HepG2 (cell line): Measurements from ENCODE around the gene VAMP8. TPM values are rescaled to one million over a fixed set of nuclear protein-coding genes. Genes with fewer than 3 reads are reported as not detected.

Experiments
- AKAP8 ChIP-seq: sonication (generic); formaldehyde crosslinking; IDR thresholded peaks from 2 replicates; pipeline ENCODE4 v1.5.1; 2020; ENCODE audit warnings: mild to moderate bottlenecking, missing genetic modification reagents
- BATF2 ChIP-seq: sonication (generic); formaldehyde crosslinking; IDR thresholded peaks from 2 replicates; pipeline ENCODE4 v1.8.0; 2022; ENCODE audit warnings: mild to moderate bottlenecking, missing genetic modification reagents, moderate library complexity
- BCL3 ChIP-seq: sonication (generic); formaldehyde crosslinking; IDR thresholded peaks from 2 replicates; pipeline ENCODE4 v1.5.1; 2020; ENCODE audit warnings: mild to moderate bottlenecking, missing genetic modification reagents, moderate library complexity
- BCL6 ChIP-seq: IDR thresholded peaks from 2 replicates; pipeline ENCODE4 v1.6.1; 2016; ENCODE audit warnings: missing genetic modification reagents, missing compliant biosample characterization
- EHMT2 ChIP-seq: fragments of 200-600 bp; sonication (generic); IDR thresholded peaks from 2 replicates; pipeline ENCODE4 v1.7.0; 2017; ENCODE audit warnings: antibody characterized with exemption, low read depth, low read length, borderline replicate concordance
- ELF4 ChIP-seq: sonication (generic); formaldehyde crosslinking; IDR thresholded peaks from 2 replicates; pipeline ENCODE4 v1.5.0; 2020; ENCODE audit warnings: missing genetic modification reagents, mild to moderate bottlenecking, moderate library complexity, borderline replicate concordance
- FOXJ3 ChIP-seq: sonication (generic); formaldehyde crosslinking; IDR thresholded peaks from 2 replicates; pipeline ENCODE4 v1.4.0; 2020; ENCODE audit warnings: missing genetic modification reagents, mild to moderate bottlenecking, borderline replicate concordance
- FOXK1 ChIP-seq: sonication (generic); formaldehyde crosslinking; IDR thresholded peaks from 2 replicates; pipeline ENCODE4 v1.4.0; 2020; ENCODE audit warnings: low read depth, missing genetic modification reagents, borderline replicate concordance
- KLF13 ChIP-seq: sonication (generic); formaldehyde crosslinking; IDR thresholded peaks from 2 replicates; pipeline ENCODE4 v1.4.0; 2020; ENCODE audit warnings: mild to moderate bottlenecking, missing genetic modification reagents
- POGZ ChIP-seq: sonication (generic); formaldehyde crosslinking; IDR thresholded peaks from 2 replicates; pipeline ENCODE4 v1.4.0; 2020; ENCODE audit warnings: mild to moderate bottlenecking, missing genetic modification reagents
- RARG ChIP-seq: sonication (generic); formaldehyde crosslinking; IDR thresholded peaks from 2 replicates; pipeline ENCODE4 v1.4.0; 2020; ENCODE audit warnings: low read depth, mild to moderate bottlenecking, missing genetic modification reagents
- RXRA ChIP-seq: sonication (generic); formaldehyde crosslinking; IDR thresholded peaks from 2 replicates; pipeline ENCODE4 v1.5.1; 2020; ENCODE audit warnings: missing genetic modification reagents
- ZBTB21 ChIP-seq: sonication (generic); formaldehyde crosslinking; IDR thresholded peaks from 2 replicates; pipeline ENCODE4 v1.4.0; 2020; ENCODE audit warnings: missing genetic modification reagents
- ZFP91 ChIP-seq: sonication (generic); formaldehyde crosslinking; IDR thresholded peaks from 2 replicates; pipeline ENCODE4 v1.9.0; 2022; ENCODE audit warnings: missing genetic modification reagents, mild to moderate bottlenecking, borderline replicate concordance
- ZNF138 ChIP-seq: sonication (generic); formaldehyde crosslinking; IDR thresholded peaks from 2 replicates; pipeline ENCODE4 v1.5.0; 2020; ENCODE audit warnings: mild to moderate bottlenecking, low read depth, missing genetic modification reagents
- ZNF317 ChIP-seq: sonication (generic); formaldehyde crosslinking; IDR thresholded peaks from 2 replicates; pipeline ENCODE4 v1.5.0; 2020; ENCODE audit warnings: mild to moderate bottlenecking, missing genetic modification reagents
- ZNF629 ChIP-seq: sonication (generic); formaldehyde crosslinking; conservative IDR thresholded peaks from 2 replicates; pipeline ENCODE4 v1.5.0; 2020; ENCODE audit warnings: missing genetic modification reagents
- ZNF749 ChIP-seq: sonication (generic); formaldehyde crosslinking; IDR thresholded peaks from 2 replicates; pipeline ENCODE4 v1.8.0; 2022; ENCODE audit warnings: mild to moderate bottlenecking, missing genetic modification reagents, moderate library complexity, borderline replicate concordance
- ZNF780A ChIP-seq: sonication (generic); formaldehyde crosslinking; IDR thresholded peaks from 2 replicates; pipeline ENCODE4 v1.8.0; 2022; ENCODE audit warnings: mild to moderate bottlenecking, missing genetic modification reagents, moderate library complexity
- ZSCAN20 ChIP-seq: sonication (generic); formaldehyde crosslinking; IDR thresholded peaks from 2 replicates; pipeline ENCODE4 v1.4.0; 2020; ENCODE audit warnings: missing genetic modification reagents, mild to moderate bottlenecking, borderline replicate concordance
- polyA plus RNA-seq, 8 experiments: library from polyadenylated mRNA; depleted of rRNA in 3 of 8; stranded (reverse) in 7 of 8; unstranded in 1 of 8; fragments of >200 nt; fragmentation: Illumina TruSeq in 4 of 8; extraction: Trizol in 4 of 8; gene quantifications; 2 replicates each; pipeline versions ENCODE4 v1.2.1 to v1.2.3, GENCODE V29; 2011 to 2016; ENCODE audit warnings: low read depth in 4 of 8, missing spikeins in 1 of 8, mixed read lengths in 1 of 8; ENCODE audit not compliant: insufficient read depth in 1 of 8
- total RNA-seq, 5 experiments: library from RNA; depleted of rRNA; stranded (reverse); fragments of >200 nt; fragmentation: Illumina TruSeq; extraction: Trizol; gene quantifications; 2 replicates each; pipeline ENCODE4 v1.2.3, GENCODE V29; 2016; ENCODE audit warnings: low read depth in 1 of 5
- TF ChIP-seq, protein P1 (sequence below): sonication (generic); formaldehyde crosslinking; IDR thresholded peaks from 2 replicates; pipeline ENCODE4 v1.4.0; 2020; ENCODE audit warnings: missing genetic modification reagents
- TF ChIP-seq, protein P2 (sequence below): sonication (generic); formaldehyde crosslinking; IDR thresholded peaks from 2 replicates; pipeline ENCODE4 v1.9.0; 2021; ENCODE audit warnings: missing genetic modification reagents, mild to moderate bottlenecking, borderline replicate concordance

The VAMP8 gene
- total and polyA plus RNA-seq, 2 of the 13 experiments (the other 11 are each of a cell fraction or from before 2014, with no cell fraction given), result 83.3 to 157 TPM

GRCh38 chr2:85611705-85612587, 34.6 kb downstream of the VAMP8 start, which contains the start of gene C2orf68 (continued):
- peak; percentile 61; the same call in 1 of the 2 replicates for TF ChIP-seq BATF2
- peak; percentile 69; the same call in 1 of the 2 replicates for TF ChIP-seq ZNF138
- TF ChIP-seq, protein P1, sequence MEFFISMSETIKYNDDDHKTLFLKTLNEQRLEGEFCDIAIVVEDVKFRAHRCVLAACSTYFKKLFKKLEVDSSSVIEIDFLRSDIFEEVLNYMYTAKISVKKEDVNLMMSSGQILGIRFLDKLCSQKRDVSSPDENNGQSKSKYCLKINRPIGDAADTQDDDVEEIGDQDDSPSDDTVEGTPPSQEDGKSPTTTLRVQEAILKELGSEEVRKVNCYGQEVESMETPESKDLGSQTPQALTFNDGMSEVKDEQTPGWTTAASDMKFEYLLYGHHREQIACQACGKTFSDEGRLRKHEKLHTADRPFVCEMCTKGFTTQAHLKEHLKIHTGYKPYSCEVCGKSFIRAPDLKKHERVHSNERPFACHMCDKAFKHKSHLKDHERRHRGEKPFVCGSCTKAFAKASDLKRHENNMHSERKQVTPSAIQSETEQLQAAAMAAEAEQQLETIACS, result no peak
- TF ChIP-seq KLF13 (CRISPR knock-in tag), result no peak
- TF ChIP-seq BCL6 (CRISPR knock-in tag), result peak; percentile 40; the same call in 1 of the 2 replicates
- TF ChIP-seq ZNF317, result peak; percentile 41; the same call in 1 of the 2 replicates
- peak; percentile 85 for TF ChIP-seq RXRA (CRISPR knock-in tag)
- TF ChIP-seq RARG (CRISPR knock-in tag), result no peak
- no peak for TF ChIP-seq EHMT2
- TF ChIP-seq, protein P2, sequence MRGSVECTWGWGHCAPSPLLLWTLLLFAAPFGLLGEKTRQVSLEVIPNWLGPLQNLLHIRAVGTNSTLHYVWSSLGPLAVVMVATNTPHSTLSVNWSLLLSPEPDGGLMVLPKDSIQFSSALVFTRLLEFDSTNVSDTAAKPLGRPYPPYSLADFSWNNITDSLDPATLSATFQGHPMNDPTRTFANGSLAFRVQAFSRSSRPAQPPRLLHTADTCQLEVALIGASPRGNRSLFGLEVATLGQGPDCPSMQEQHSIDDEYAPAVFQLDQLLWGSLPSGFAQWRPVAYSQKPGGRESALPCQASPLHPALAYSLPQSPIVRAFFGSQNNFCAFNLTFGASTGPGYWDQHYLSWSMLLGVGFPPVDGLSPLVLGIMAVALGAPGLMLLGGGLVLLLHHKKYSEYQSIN, result no peak
- TF ChIP-seq ZNF749 (CRISPR knock-in tag), result 0 out of 2 replicates have a peak, but pooled peaks have one; percentile 23
- peak; percentile 72 for TF ChIP-seq POGZ
- peak; percentile 51; the same call in 1 of the 2 replicates for TF ChIP-seq AKAP8 (CRISPR knock-in tag)
- peak; percentile 39; the same call in 1 of the 2 replicates for TF ChIP-seq FOXJ3 (CRISPR knock-in tag)
- TF ChIP-seq ZBTB21 (CRISPR knock-in tag), result no peak; the same call in 1 of the 2 replicates
- peak; percentile 41 for TF ChIP-seq FOXK1
- peak; percentile 91 for TF ChIP-seq BCL3 (CRISPR knock-in tag)
- TF ChIP-seq ZNF780A (CRISPR knock-in tag), result no peak; the same call in 1 of the 2 replicates
- peak; percentile 83; the same call in 1 of the 2 replicates for TF ChIP-seq ELF4 (CRISPR knock-in tag)
- TF ChIP-seq ZSCAN20 (CRISPR knock-in tag), result no peak; the same call in none of the 2 replicates
- TF ChIP-seq ZFP91 (CRISPR knock-in tag), result peak; percentile 92
- no peak; the same call in 1 of the 2 replicates for TF ChIP-seq ZNF629 (CRISPR knock-in tag)
